ENCODE measurements around the gene FUT4. TPM values are rescaled to one million over a fixed set of nuclear protein-coding genes. Genes with fewer than 3 reads are reported as not detected.

Gene FUT4
- total RNA-seq, 1 donor from 2014 or later, result 6.1 TPM

DNA sequence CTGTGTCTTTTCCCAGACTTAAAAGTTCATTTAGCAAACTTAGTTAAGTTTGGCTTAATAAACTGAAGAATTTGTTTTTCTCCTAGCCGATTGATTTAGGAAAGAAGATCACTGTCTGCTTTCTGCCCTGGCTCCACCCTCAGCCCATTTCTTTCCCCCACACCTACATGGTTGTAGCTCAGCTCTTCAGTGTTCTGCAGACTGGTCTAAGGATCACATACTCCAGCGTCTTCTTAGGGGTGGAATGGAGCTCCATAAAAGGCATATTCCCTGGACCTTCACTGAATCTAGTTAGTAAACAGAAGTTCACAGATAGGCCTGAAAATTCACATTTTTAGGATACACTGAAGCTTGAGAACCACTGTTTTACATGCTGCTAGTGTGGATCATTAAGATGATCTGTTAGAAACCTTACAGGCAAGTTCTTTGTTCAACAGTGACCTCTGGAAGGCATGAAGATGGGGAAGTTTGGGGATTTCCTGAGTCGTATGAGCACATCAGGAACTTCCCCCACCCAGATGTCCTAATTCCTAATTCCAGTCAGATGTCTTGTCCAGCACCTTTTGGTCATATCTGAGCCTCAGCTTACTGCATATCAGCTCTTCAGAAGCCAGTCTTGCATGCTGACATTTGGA is 40.3 kb downstream of the FUT4 start:
- Histone ChIP-seq H3K4me1 (no peaks in the 10 kb centered on the region), H3K4me3 (no peak overlapping the region), H3K27me3 (no peaks in the 10 kb centered on the region), H3K27ac (no peak overlapping the region), H3K36me3 (no peaks in the 10 kb centered on the region), H3K9me3 (no peaks in the 10 kb centered on the region)
- no peak for TF ChIP-seq POLR2AphosphoS5 (IDR thresholded peaks at IDR 0.05; ENCODE audit: insufficient read depth in 1 of 2, low read depth in 1 of 2)
- TF ChIP-seq POLR2A (IDR thresholded peaks at IDR 0.05), result no peak
- TF ChIP-seq, protein P1, sequence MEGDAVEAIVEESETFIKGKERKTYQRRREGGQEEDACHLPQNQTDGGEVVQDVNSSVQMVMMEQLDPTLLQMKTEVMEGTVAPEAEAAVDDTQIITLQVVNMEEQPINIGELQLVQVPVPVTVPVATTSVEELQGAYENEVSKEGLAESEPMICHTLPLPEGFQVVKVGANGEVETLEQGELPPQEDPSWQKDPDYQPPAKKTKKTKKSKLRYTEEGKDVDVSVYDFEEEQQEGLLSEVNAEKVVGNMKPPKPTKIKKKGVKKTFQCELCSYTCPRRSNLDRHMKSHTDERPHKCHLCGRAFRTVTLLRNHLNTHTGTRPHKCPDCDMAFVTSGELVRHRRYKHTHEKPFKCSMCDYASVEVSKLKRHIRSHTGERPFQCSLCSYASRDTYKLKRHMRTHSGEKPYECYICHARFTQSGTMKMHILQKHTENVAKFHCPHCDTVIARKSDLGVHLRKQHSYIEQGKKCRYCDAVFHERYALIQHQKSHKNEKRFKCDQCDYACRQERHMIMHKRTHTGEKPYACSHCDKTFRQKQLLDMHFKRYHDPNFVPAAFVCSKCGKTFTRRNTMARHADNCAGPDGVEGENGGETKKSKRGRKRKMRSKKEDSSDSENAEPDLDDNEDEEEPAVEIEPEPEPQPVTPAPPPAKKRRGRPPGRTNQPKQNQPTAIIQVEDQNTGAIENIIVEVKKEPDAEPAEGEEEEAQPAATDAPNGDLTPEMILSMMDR (IDR thresholded peaks at IDR 0.05), result no peak
- no peak for DNase-seq (ENCODE audit: extremely low spot score in 2 of 2)
- intact Hi-C loops (cut with DNase I), result loop anchor here (10.0 kb wide), 1 partner anchor 69 kb away; the partner anchor contains the start of gene C11orf97

DNA sequence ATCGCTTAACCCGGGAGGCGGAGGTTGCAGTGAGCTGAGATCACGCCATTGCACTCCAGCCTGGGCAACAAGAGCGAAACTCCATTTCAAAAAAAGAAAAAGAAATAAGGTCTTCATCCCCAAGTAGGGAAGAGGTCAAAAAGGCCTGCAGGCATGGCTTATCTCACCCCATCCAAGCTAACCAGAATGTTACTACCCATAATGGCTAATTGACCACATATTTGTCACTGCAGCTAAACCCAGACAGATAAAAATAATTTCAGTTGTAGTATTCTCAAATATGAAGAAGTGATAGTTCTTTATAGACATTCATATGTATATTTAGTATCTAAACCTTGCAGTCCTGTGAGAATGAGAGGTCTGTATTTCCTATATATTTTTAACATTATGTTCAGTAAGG is 41.3 kb downstream of the FUT4 start:
- H3K4me3 ChIP-seq, result no peak overlapping the region
- intact Hi-C loops (cut with DNase I), result loop anchor here (10.0 kb wide), 1 partner anchor 70 kb away; the partner anchor contains the start of gene C11orf97
- no peak for DNase-seq (ENCODE audit: extremely low spot score in 2 of 2)
- TF ChIP-seq POLR2A (IDR thresholded peaks at IDR 0.05), result no peak
- TF ChIP-seq POLR2AphosphoS5 (IDR thresholded peaks at IDR 0.05; ENCODE audit: insufficient read depth in 1 of 2, low read depth in 1 of 2), result no peak
- TF ChIP-seq, protein P1 (IDR thresholded peaks at IDR 0.05), result no peak
- H3K27ac ChIP-seq, result no peak overlapping the region
- H3K36me3 ChIP-seq, result no peaks in the 10 kb centered on the region
- no peaks in the 10 kb centered on the region for H3K4me1 ChIP-seq
- no peaks in the 10 kb centered on the region for H3K9me3 ChIP-seq
- no peaks in the 10 kb centered on the region for H3K27me3 ChIP-seq

DNA sequence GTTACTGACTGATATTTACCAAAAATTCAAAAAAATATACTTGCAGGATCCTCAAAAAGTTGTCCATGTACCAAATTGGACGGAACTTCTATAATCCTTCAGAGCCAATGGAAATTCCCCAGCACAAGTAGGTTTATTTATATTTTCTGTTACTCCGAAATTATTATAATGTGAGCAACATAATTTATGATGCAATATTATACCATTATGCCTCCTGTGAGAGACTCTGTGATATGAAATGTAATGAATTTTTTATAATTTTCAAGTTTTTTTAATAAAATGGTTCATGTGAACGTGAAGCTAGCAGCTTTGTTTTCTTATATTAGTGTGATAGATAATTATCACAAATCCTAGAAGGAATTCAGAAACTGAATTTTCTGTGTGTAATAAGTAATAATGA is 41.7 kb downstream of the FUT4 start:
- H3K27me3 ChIP-seq, result no peaks in the 10 kb centered on the region
- no peak for DNase-seq (ENCODE audit: extremely low spot score in 2 of 2)
- H3K9me3 ChIP-seq, result no peaks in the 10 kb centered on the region
- TF ChIP-seq POLR2AphosphoS5 (IDR thresholded peaks at IDR 0.05; ENCODE audit: insufficient read depth in 1 of 2, low read depth in 1 of 2) (no peak), POLR2A (IDR thresholded peaks at IDR 0.05) (no peak)
- TF ChIP-seq, protein P1 (IDR thresholded peaks at IDR 0.05), result no peak
- no peak overlapping the region for H3K27ac ChIP-seq
- H3K36me3 ChIP-seq, result no peaks in the 10 kb centered on the region
- intact Hi-C loops (cut with DNase I), result loop anchor here (10.0 kb wide), 1 partner anchor 71 kb away; the partner anchor contains the start of gene C11orf97
- no peak overlapping the region for H3K4me3 ChIP-seq
- H3K4me1 ChIP-seq, result no peaks in the 10 kb centered on the region

DNA sequence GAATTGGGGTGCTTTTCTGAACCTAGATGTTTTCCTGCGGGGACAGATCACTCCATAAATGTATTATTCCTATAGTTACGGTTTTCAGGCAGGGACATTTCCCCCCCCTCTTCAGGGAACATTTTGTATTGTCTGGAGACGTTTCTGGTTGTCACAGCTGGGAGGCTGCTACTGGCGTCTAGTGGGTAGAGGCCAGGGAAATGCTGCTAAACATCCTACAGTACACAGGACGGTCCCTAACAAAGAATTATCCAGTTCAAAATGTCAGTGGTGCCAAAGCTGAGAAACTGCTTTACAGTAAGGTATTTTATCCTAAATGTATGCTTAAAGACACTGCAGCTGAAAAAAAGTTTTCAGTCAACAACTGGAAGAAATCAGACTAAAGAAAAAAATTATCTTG is 42.8 kb downstream of the FUT4 start:
- intact Hi-C loops (cut with DNase I), result loop anchor here (10.0 kb wide), 1 partner anchor 72 kb away; the partner anchor contains the start of gene C11orf97
- no peak for DNase-seq (ENCODE audit: extremely low spot score in 2 of 2)
- TF ChIP-seq POLR2AphosphoS5 (IDR thresholded peaks at IDR 0.05; ENCODE audit: insufficient read depth in 1 of 2, low read depth in 1 of 2), result no peak
- TF ChIP-seq POLR2A (IDR thresholded peaks at IDR 0.05), result no peak
- TF ChIP-seq, protein P1 (IDR thresholded peaks at IDR 0.05), result no peak
- H3K36me3 ChIP-seq, result no peaks in the 10 kb centered on the region
- H3K27me3 ChIP-seq, result no peaks in the 10 kb centered on the region
- no peaks in the 10 kb centered on the region for H3K4me1 ChIP-seq
- H3K9me3 ChIP-seq, result no peaks in the 10 kb centered on the region
- H3K4me3 ChIP-seq, result no peak overlapping the region
- H3K27ac ChIP-seq, result no peak overlapping the region

DNA sequence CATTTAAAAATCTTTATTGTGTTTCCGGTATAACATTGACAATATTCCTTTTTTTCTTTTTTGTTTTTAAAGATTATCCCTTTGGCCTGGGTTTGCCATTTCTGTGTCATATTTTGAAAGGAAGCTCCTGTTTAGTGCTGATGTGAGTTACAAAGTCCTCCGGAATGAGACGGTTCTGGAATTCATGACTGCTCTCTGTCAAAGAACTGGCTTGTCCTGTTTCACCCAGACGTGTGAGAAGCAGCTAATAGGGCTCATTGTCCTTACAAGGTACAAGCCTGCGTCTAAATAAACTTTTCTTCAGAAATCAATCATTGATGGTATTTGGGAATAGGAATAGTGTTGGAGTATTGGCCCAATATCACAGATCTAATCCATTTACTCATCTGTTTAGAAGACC is 43.3 kb downstream of the FUT4 start:
- DNase-seq (ENCODE audit: extremely low spot score in 2 of 2), result no peak
- no peaks in the 10 kb centered on the region for H3K4me1 ChIP-seq
- H3K27ac ChIP-seq, result no peak overlapping the region
- TF ChIP-seq, protein P1 (IDR thresholded peaks at IDR 0.05), result no peak
- TF ChIP-seq POLR2AphosphoS5 (IDR thresholded peaks at IDR 0.05; ENCODE audit: insufficient read depth in 1 of 2, low read depth in 1 of 2), result no peak
- intact Hi-C loops (cut with DNase I), result loop anchor here (10.0 kb wide), 1 partner anchor 72 kb away; the partner anchor contains the start of gene C11orf97
- H3K27me3 ChIP-seq, result no peaks in the 10 kb centered on the region
- no peak overlapping the region for H3K4me3 ChIP-seq
- no peaks in the 10 kb centered on the region for H3K9me3 ChIP-seq
- H3K36me3 ChIP-seq, result no peaks in the 10 kb centered on the region

All from vagina (tissue), 2 donors.